ENCODE results near the gene MUC12. TPM values are rescaled to one million over a fixed set of nuclear protein-coding genes. Genes with fewer than 3 reads are reported as not detected.

MUC12 gene
- total and polyA plus RNA-seq, 2 of the 8 experiments (the other 6 are each of a cell fraction or from before 2014, with no cell fraction given), result 7.7 to 16.2 TPM

GRCh38 chr7:100965045-100965722, 4.2 kb upstream of the MUC12 start:
- Histone ChIP-seq H3K4me3 (ENCODE audit: extremely low read depth in 1 of 4, insufficient read depth in 2 of 4, low read depth in 3 of 4, low read length in 4 of 4) (peak overlapping the region; percentile 36 to 79 (median 60)), H3K9me3 (ENCODE audit: insufficient read depth in 2 of 2, low read depth in 1 of 2, low read length in 1 of 2) (no peaks in the 10 kb centered on the region), H2BK15ac (ENCODE audit: low read length) (peak overlapping the region; percentile 81; the same call in 1 of the 2 replicates), H2BK12ac (ENCODE audit: low read depth, low read length) (no peak overlapping the region), H3K14ac (ENCODE audit: insufficient read length) (no peak overlapping the region), H2BK120ac (replicated peaks; ENCODE audit: low read depth, low read length) (peak overlapping the region; percentile 48), H4K5ac (ENCODE audit: insufficient read length, low read depth, low read length) (no peak overlapping the region), H3K23ac (ENCODE audit: insufficient read length) (no peak overlapping the region), H4K91ac (replicated peaks; ENCODE audit: insufficient read length, low read length) (peak overlapping the region; percentile 50), H3K79me2 (ENCODE audit: control insufficient read depth in 1 of 2, insufficient read depth in 2 of 2, low read length in 2 of 2) (no peaks in the 10 kb centered on the region), H2AK5ac (ENCODE audit: low read depth, low read length) (no peak overlapping the region), H3K27me3 (replicated peaks in 1 of 4; ENCODE audit: control insufficient read depth in 3 of 4, extremely low read depth in 1 of 4, insufficient read depth in 3 of 4, low read length in 3 of 4) (peaks cover 3 to 18% (median 14%) of the 10 kb centered on the region in 4 experiments), H3K56ac (replicated peaks; ENCODE audit: insufficient read length, low read depth, low read length) (peak overlapping the region; percentile 43), H3K36me3 (ENCODE audit: control insufficient read depth in 2 of 4, insufficient read depth in 4 of 4, low read length in 3 of 4) (no peaks in the 10 kb centered on the region), H3K27ac (ENCODE audit: low read depth, low read length) (no peak overlapping the region), H2BK20ac (ENCODE audit: low read length) (no peak overlapping the region), H3K23me2 (ENCODE audit: low read depth, low read length) (peaks cover 9% of the 10 kb centered on the region; the same call in 1 of the 2 replicates), H4K8ac (ENCODE audit: extremely low read depth, insufficient read depth, low read length) (peak overlapping the region; percentile 76; the same call in 1 of the 2 replicates), H3K4me2 (ENCODE audit: insufficient read depth in 1 of 2, low read depth in 2 of 2, low read length in 2 of 2) (peak overlapping the region; percentile 65 to 88), H3K9ac (replicated peaks in 1 of 4; ENCODE audit: extremely low read depth in 1 of 4, low read depth in 3 of 4, low read length in 3 of 4) (peak overlapping the region in 1 of 4 experiments; percentile 20; a peak in 1 of 7 replicates), H2BK5ac (ENCODE audit: low read depth, low read length) (peak overlapping the region; percentile 91; the same call in 1 of the 2 replicates), H2AFZ (ENCODE audit: low read length) (peak overlapping the region; percentile 64; the same call in 1 of the 2 replicates), H4K20me1 (replicated peaks in 1 of 2; ENCODE audit: control insufficient read depth in 1 of 2, insufficient read depth in 2 of 2, low read length in 2 of 2) (peaks cover 2 to 7% of the 10 kb centered on the region in 2 experiments), H3K18ac (ENCODE audit: extremely low read depth, low read length) (peak overlapping the region; percentile 79), H3K79me1 (ENCODE audit: low read depth, low read length) (no peaks in the 10 kb centered on the region), H3K4me1 (replicated peaks in 1 of 4; ENCODE audit: control insufficient read depth in 3 of 4, insufficient read depth in 4 of 4, low read length in 3 of 4) (peaks cover 4 to 32% (median 26%) of the 10 kb centered on the region in 4 experiments), H3K4ac (replicated peaks; ENCODE audit: insufficient read length, low read depth, low read length) (peak overlapping the region; percentile 51)
- no peak for TF ChIP-seq KDM1A (IDR thresholded peaks at IDR 0.05; ENCODE audit: borderline replicate concordance, low read length)
- no peak for TF ChIP-seq HDAC6 (IDR thresholded peaks at IDR 0.05; ENCODE audit: low read depth, low read length)
- 0 out of 2 replicates have a peak, but pooled peaks have one; percentile 4 for TF ChIP-seq USF2 (IDR thresholded peaks at IDR 0.05; ENCODE audit: low read length)
- no peak for TF ChIP-seq GTF2F1 (IDR thresholded peaks at IDR 0.05; ENCODE audit: borderline replicate concordance, low read depth, low read length)
- TF ChIP-seq BACH1 (IDR thresholded peaks at IDR 0.05; ENCODE audit: low read length), result no peak
- 0 out of 2 replicates have a peak, but pooled peaks have one; percentile 3 for TF ChIP-seq NRF1 (IDR thresholded peaks at IDR 0.05; ENCODE audit: low read depth, low read length)
- peak in 1 of 2 experiments; percentile 27; a peak in 2 of 4 replicates for TF ChIP-seq RAD21 (IDR thresholded peaks at IDR 0.05 in 1 of 2, conservative IDR thresholded peaks at IDR 0.05 in 1 of 2; ENCODE audit: low read depth in 2 of 2, low read length in 2 of 2)
- no peak for TF ChIP-seq EP300 (IDR thresholded peaks at IDR 0.05; ENCODE audit: borderline replicate concordance in 1 of 2, low read depth in 2 of 2, low read length in 2 of 2)
- ChIA-PET POLR2A (ENCODE audit: partially characterized antibody) (interaction anchor here (0.6 to 2.6 kb wide), 5 partner anchors 12 to 135 kb away, joined by 3 to 15 read pairs (median 3); partner anchors contain the start of gene UFSP1), CTCF (ENCODE audit: partially characterized antibody) (interaction anchor here (0.6 to 1.7 kb wide), 15 partner anchors 10 to 130 kb away, joined by 3 to 11 read pairs (median 4); partner anchors contain the start of genes MUC17 and MUC3A)
- DNase-seq (ENCODE audit: low read depth in 1 of 2, low spot score in 2 of 2) (peak in 1 of 2 experiments; percentile 75), FAIRE-seq (no peak)
- 21% methylated on average over 25 of the region's 25 CpGs; no CpG with 5 or more reads in 1 of the 2 experiments for WGBS, 2 experiments (ENCODE audit: extremely low coverage in 1 of 2, insufficient coverage in 1 of 2, insufficient read length in 1 of 2, insufficient replicate concordance in 2 of 2, low coverage in 1 of 2, low lambda C conversion rate in 2 of 2, missing lambda C conversion rate in 1 of 2)
